DOHH2 (cell line): ENCODE measurements around the gene FANK1.

Experiments
- H3F3A ChIP-seq: fragments of 200-600 bp; sonication (generic), shearing (Covaris generic); 2 replicates; pipeline ENCODE4 v1.6.0; 2016; ENCODE audit warnings: antibody characterized with exemption, mild to moderate bottlenecking; ENCODE audit not compliant: control insufficient read depth, insufficient read depth
- H3K27ac ChIP-seq: fragments of 200-600 bp; sonication (generic); 2 replicates; pipeline ENCODE4 v1.5.1; 2014; ENCODE audit warnings: low read depth, mild to moderate bottlenecking, low read length, moderate library complexity
- H3K27me3 ChIP-seq: fragments of 200-600 bp; sonication (generic); 2 replicates; pipeline ENCODE4 v1.6.1; 2014; ENCODE audit warnings: mild to moderate bottlenecking, low read length, mixed read lengths; ENCODE audit not compliant: control insufficient read depth
- H3K36me3 ChIP-seq: fragments of 200-600 bp; sonication (generic); 2 replicates; pipeline ENCODE4 v1.6.1; 2014; ENCODE audit warnings: mild to moderate bottlenecking, low read length, moderate library complexity, mixed read lengths; ENCODE audit not compliant: control insufficient read depth
- H3K4me1 ChIP-seq: fragments of 200-600 bp; sonication (generic); 2 replicates; pipeline ENCODE4 v1.6.1; 2014; ENCODE audit warnings: mild to moderate bottlenecking, low read length, mixed read lengths; ENCODE audit not compliant: control insufficient read depth
- H3K4me2 ChIP-seq: fragments of 200-600 bp; sonication (generic); 2 replicates; pipeline ENCODE4 v1.6.0; 2014; ENCODE audit warnings: mild to moderate bottlenecking, low read length, moderate library complexity
- H3K4me3 ChIP-seq: fragments of 200-600 bp; sonication (generic); 2 replicates; pipeline ENCODE4 v1.5.1; 2014; ENCODE audit warnings: mild to moderate bottlenecking, low read length, mixed read lengths
- H3K79me2 ChIP-seq: fragments of 200-600 bp; sonication (generic); 2 replicates; pipeline ENCODE4 v1.6.1; 2014; ENCODE audit warnings: mild to moderate bottlenecking, low read length, mixed read lengths; ENCODE audit not compliant: control insufficient read depth
- H3K9me2 ChIP-seq: fragments of 200-600 bp; sonication (generic); replicated peaks from 2 replicates; pipeline ENCODE4 v1.6.1; 2014; ENCODE audit warnings: mild to moderate bottlenecking, low read length, mixed read lengths; ENCODE audit not compliant: control insufficient read depth
- H3K9me3 ChIP-seq: fragments of 200-600 bp; sonication (generic); 2 replicates; pipeline ENCODE4 v1.6.1; 2014; ENCODE audit warnings: antibody characterized with exemption, low read length, mixed read lengths; ENCODE audit not compliant: control insufficient read depth, insufficient read depth
- H4K20me1 ChIP-seq: fragments of 200-600 bp; sonication (generic); 2 replicates; pipeline ENCODE4 v1.6.0; 2014; ENCODE audit warnings: low read depth, mild to moderate bottlenecking, antibody characterized with exemption, low read length, moderate library complexity; ENCODE audit not compliant: control insufficient read depth, insufficient read depth
- EZH2phosphoT487 ChIP-seq: fragments of 200-600 bp; sonication (generic); IDR thresholded peaks from 2 replicates; pipeline ENCODE4 v1.6.1; 2017; ENCODE audit warnings: borderline replicate concordance, mild to moderate bottlenecking, antibody characterized with exemption, low read length, moderate library complexity, mixed read lengths
- TF ChIP-seq, protein P1 (sequence below): fragments of 200-600 bp; sonication (generic); IDR thresholded peaks from one replicate; pipeline ENCODE4 v1.5.1; 2014; ENCODE audit warnings: antibody characterized with exemption, mild to moderate bottlenecking, low read depth, low read length; ENCODE audit not compliant: poor library complexity, severe bottlenecking

The FANK1 gene

DNA sequence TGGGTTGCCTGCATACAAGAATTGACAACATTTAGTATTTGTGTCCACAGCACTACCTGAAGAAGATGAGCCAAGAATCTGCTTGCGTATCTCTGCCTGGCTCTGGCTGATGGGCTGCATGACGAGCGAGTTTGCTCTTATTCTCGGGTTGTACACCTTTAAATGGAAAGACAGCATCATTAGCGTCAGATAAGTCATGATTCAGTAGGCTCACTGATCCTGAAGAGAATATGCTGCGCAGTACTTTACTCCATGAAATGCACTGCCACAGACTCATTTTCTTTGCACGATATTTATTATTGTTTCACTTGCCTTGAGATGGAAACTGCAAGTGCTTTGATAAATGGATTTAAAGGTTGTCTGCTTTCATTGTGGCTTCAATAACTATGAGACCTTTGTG, 43.9 kb upstream of the FANK1 start:
- Histone ChIP-seq H3K4me3 (no peak overlapping the region), H3K4me1 (no peaks in the 10 kb centered on the region), H3K79me2 (no peaks in the 10 kb centered on the region), H3K27ac (no peak overlapping the region), H3K27me3 (no peaks in the 10 kb centered on the region), H4K20me1 (0 out of 2 replicates have a peak, but pooled peaks cover 2% of the 10 kb centered on the region), H3K9me3 (no peaks in the 10 kb centered on the region), H3F3A (no peaks in the 10 kb centered on the region), H3K4me2 (no peak overlapping the region), H3K36me3 (peaks cover 13% of the 10 kb centered on the region), H3K9me2 (no peaks in the 10 kb centered on the region)
- TF ChIP-seq, protein P1, sequence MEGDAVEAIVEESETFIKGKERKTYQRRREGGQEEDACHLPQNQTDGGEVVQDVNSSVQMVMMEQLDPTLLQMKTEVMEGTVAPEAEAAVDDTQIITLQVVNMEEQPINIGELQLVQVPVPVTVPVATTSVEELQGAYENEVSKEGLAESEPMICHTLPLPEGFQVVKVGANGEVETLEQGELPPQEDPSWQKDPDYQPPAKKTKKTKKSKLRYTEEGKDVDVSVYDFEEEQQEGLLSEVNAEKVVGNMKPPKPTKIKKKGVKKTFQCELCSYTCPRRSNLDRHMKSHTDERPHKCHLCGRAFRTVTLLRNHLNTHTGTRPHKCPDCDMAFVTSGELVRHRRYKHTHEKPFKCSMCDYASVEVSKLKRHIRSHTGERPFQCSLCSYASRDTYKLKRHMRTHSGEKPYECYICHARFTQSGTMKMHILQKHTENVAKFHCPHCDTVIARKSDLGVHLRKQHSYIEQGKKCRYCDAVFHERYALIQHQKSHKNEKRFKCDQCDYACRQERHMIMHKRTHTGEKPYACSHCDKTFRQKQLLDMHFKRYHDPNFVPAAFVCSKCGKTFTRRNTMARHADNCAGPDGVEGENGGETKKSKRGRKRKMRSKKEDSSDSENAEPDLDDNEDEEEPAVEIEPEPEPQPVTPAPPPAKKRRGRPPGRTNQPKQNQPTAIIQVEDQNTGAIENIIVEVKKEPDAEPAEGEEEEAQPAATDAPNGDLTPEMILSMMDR = no peak
- no peak for TF ChIP-seq EZH2phosphoT487

DNA sequence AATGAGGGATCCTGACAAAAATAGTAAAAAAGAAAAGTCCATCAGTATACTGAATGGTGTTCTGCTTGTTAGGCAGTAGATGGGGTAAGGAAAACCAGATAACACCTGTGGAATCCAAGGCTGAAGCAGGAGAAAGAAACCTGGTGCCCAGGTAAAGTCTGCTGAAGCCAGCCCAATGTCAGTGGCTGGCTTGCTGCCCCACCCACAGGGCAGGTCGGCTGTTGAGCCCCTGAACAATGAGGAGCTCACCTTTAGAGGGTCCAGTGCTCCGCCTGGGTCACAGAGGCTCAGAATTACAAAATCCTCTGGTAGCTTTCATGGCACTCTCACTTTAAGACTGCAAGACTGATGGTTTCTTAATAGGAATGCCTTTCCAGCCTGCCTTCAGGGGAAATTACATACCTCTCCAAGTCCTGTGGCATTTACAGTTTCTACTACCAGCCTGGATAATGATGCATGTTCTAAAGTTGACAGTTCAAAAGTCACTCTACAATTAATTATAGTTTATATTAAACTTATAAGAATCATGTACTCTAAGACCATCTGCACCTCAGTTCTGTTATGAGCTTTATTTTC, 39.1 kb upstream of the FANK1 start:
- Histone ChIP-seq H3K4me3 (no peak overlapping the region), H3K27me3 (no peaks in the 10 kb centered on the region), H3K9me3 (no peaks in the 10 kb centered on the region), H4K20me1 (0 out of 2 replicates have a peak, but pooled peaks cover 1% of the 10 kb centered on the region), H3K9me2 (no peaks in the 10 kb centered on the region), H3F3A (no peaks in the 10 kb centered on the region), H3K79me2 (no peaks in the 10 kb centered on the region), H3K4me1 (0 out of 2 replicates have a peak, but pooled peaks cover 4% of the 10 kb centered on the region), H3K27ac (no peak overlapping the region), H3K36me3 (peaks cover 4% of the 10 kb centered on the region), H3K4me2 (no peak overlapping the region)
- TF ChIP-seq, protein P1 = no peak
- TF ChIP-seq EZH2phosphoT487 = no peak

DNA sequence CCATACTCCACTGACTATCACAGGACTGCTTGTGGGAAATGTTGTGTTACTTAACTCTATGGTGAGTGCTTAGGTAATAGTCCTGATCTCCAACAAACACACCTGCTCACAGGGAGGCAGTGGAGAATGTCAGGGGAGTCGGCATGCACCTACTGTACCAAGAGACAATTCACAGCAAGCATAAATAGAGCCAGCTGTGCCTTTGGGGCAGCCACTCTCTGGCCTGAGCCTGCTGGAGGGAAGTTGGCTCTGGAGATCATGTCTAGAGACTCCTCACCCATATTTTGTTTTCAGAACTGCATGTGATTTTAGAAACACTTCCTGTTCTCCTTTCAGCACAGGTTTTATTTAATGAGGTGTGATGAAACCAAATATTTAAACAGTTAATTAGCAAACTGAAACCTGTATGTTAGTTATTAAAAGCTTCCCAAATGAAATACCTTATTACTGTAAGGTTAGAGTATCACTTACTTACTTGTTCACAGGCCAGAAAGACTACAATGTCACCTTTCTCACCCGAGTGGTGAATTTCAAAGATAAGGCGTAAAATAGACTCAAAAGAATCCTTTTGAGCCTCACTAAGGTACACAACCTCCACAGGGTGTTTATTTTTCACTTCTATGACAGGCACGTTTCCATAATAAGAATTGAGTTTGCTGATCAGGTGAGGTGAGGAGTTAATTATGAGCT, 37.1 kb upstream of the FANK1 start:
- H3F3A ChIP-seq = no peaks in the 10 kb centered on the region
- no peak overlapping the region for H3K4me2 ChIP-seq
- no peak overlapping the region for H3K27ac ChIP-seq

More for the DNA sequence above, 37.1 kb upstream of the FANK1 start:
- no peak overlapping the region for H3K4me3 ChIP-seq
- no peaks in the 10 kb centered on the region for H3K27me3 ChIP-seq
- 0 out of 2 replicates have a peak, but pooled peaks cover 4% of the 10 kb centered on the region for H3K4me1 ChIP-seq
- TF ChIP-seq, protein P1 = no peak
- TF ChIP-seq EZH2phosphoT487 = no peak
- no peaks in the 10 kb centered on the region for H4K20me1 ChIP-seq
- no peaks in the 10 kb centered on the region for H3K9me2 ChIP-seq
- H3K79me2 ChIP-seq = no peaks in the 10 kb centered on the region
- H3K9me3 ChIP-seq = no peaks in the 10 kb centered on the region
- peaks cover 4% of the 10 kb centered on the region; the same call in 1 of the 2 replicates for H3K36me3 ChIP-seq
